Omental fat pad (tissue), 4 donors: ENCODE measurements around the gene FAAH. TPM values are rescaled to one million over a fixed set of nuclear protein-coding genes. Genes with fewer than 3 reads are reported as not detected.
"Not testable (repeated sequence)": the region's sequence is repeated elsewhere in the genome, so short reads cannot be mapped to it uniquely, and the experiment has no call there.

Experiments used
- ATAC-seq: fragments of 150-250 bp; one replicate; pipeline ENCODE4 v1.9.1; 2016; ENCODE audit warnings: mild to moderate bottlenecking, moderate library complexity; ENCODE audit not compliant: low FRiP score
- DNase-seq: peaks from one replicate; pipeline ENCODE4 v3.0.0-alpha.2; 2019; ENCODE audit warnings: low spot score
- CTCF ChIP-seq, 3 donors: fragments of 450-650 bp; IDR thresholded peaks; one replicate each; pipeline ENCODE4 v1.5.1; 2016 to 2017; ENCODE audit warnings: antibody characterized with exemption in 3 of 3, mild to moderate bottlenecking in 3 of 3, moderate library complexity in 2 of 3
- total RNA-seq, 4 donors: library from RNA; depleted of rRNA; stranded (reverse); fragments of >200 nt; gene quantifications; one replicate each; pipeline ENCODE4 v1.1.0, GENCODE V29; 2016

The FAAH gene
- total RNA-seq, 4 donors from 2014 or later: 11.5 to 36.4 (median 20.3) TPM

- ATAC-seq: no peak
- TF ChIP-seq CTCF (IDR thresholded peaks at IDR 0.05): no peak
Observed at GRCh38 chr1:46364612-46365011, 29.5 kb upstream of the FAAH start.

GRCh38 chr1:46365796-46366195 lies 28.3 kb upstream of the FAAH start:
- not testable (repeated sequence) for ATAC-seq, DNase-seq

More at GRCh38 chr1:46364612-46365011, 29.5 kb upstream of the FAAH start:
- no peak for DNase-seq

- ATAC-seq: no peak
- TF ChIP-seq CTCF (IDR thresholded peaks at IDR 0.05): no peak
- DNase-seq: no peak
Observed at GRCh38 chr1:46367072-46367471, 27.0 kb upstream of the FAAH start.

- ATAC-seq, DNase-seq: not testable (repeated sequence)
Observed at GRCh38 chr1:46367701-46368100, 26.4 kb upstream of the FAAH start.

DNA sequence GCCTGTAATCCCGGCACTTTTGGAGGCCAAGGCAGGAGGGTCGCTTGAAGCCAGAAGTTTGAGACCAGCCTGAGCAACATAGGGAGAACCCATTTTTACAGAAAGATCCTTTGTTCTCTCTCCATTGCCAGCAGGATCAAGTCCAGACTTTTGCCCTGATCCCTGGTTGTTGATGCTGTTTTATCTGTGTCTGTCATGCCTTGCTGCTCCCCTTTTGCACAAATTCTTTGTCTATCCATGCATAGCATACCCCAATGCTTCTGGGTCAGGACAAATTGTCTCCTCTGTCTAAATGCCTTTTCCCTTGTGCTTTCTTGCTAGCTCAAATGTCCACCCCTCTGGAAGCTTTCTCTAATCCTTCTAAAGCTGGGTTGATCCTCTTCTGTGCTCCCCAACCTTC lies 25.3 kb upstream of the FAAH start:
- no peak for ATAC-seq
- no peak for TF ChIP-seq CTCF (IDR thresholded peaks at IDR 0.05)
- DNase-seq: no peak

DNA sequence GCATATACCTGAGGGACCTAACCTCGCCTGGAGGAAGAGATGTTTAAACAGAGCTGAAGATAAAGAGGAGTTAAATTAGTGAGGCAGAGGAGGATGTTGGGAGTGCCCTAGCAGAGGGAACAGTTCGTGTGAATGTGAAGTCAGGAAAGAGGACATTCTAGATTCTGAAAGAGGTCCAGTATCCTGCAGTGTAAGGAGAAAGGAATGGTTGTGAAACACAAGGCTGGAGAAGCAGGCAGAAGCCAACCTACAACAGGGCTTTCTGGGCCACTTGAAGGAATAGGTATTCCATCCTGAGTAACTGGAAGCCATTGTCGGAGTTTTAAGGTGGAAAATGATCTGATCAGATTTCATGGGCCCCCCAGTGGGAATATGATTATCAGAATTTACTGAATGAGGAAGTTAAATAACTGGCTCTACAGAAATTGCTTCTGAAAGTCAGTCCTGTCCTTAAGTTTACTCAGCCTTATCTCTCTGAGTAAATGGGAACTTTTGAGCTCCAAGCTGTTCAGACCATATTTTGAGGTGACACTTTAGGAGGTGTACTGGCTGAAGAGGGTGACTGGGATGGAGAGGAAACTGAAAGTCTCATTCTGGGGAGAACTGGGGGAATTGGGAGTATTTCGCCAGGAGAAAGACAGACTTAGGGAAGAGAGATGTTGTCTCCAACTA lies 24.4 kb upstream of the FAAH start:
- no peak for TF ChIP-seq CTCF (IDR thresholded peaks at IDR 0.05)

DNA sequence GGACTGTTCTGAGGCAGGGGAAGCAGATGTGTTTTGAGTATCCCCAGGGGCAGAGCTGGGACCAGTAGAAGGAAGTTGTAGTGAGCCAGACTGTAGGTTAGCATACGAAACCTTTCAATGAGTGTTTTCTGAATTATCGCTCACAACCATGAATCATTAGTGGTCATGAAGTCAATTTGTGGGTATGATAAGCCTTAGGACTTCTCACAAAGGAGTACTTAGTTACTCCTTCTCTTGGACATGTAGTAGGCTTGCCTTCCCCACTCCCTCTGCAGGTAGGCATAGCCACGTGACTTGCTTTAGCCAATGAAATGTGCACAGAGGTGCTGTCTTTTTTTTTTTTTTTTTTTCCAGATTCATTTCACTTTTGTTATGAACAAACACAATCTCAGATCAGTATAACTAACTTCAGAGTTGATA lies 23.9 kb upstream of the FAAH start:
- ATAC-seq (no peak), DNase-seq (no peak)
- TF ChIP-seq CTCF (IDR thresholded peaks at IDR 0.05): no peak

More for the DNA sequence above, 24.4 kb upstream of the FAAH start:
- DNase-seq (no peak), ATAC-seq (no peak)

- no peak for TF ChIP-seq CTCF (IDR thresholded peaks at IDR 0.05)
- DNase-seq (no peak), ATAC-seq (no peak)
Observed at GRCh38 chr1:46372431-46372830, 21.7 kb upstream of the FAAH start.
